GM23338 (cell line): ENCODE results near the gene MLF2. TPM values are rescaled to one million over a fixed set of nuclear protein-coding genes. Genes with fewer than 3 reads are reported as not detected.
A peak's percentile ranks its signal among the peaks of the same experiment; 100 is the strongest.

ENCODE experiments used
- ATAC-seq: fragments of 200-7000 bp; cut with Tn5 transposase; 3 replicates; pipeline ENCODE4 v1.9.1; 2020
- DNase-seq: peaks from one replicate; pipeline ENCODE4 v3.0.0-alpha.2; 2015; ENCODE audit warnings: low spot score
- H2AFZ ChIP-seq: fragments of 200-600 bp; sonication (generic); 2 replicates; pipeline ENCODE4 v1.8.0; 2016; ENCODE audit warnings: antibody characterized with exemption, mild to moderate bottlenecking, moderate library complexity
- H3F3A ChIP-seq: fragments of 200-600 bp; sonication (generic); replicated peaks from 2 replicates; pipeline ENCODE4 v1.8.0; 2017; ENCODE audit warnings: antibody characterized with exemption, mixed run types, low read depth
- H3K27ac ChIP-seq: fragments of 200-600 bp; sonication (generic); 2 replicates; pipeline ENCODE4 v1.6.1; 2016; ENCODE audit warnings: low read depth
- H3K27me3 ChIP-seq: fragments of 200-600 bp; sonication (generic); 2 replicates; pipeline ENCODE4 v1.8.0; 2016; ENCODE audit warnings: mild to moderate bottlenecking, mixed run types, moderate library complexity; ENCODE audit not compliant: insufficient read depth
- H3K36me3 ChIP-seq: fragments of 200-600 bp; sonication (generic); 2 replicates; pipeline ENCODE4 v1.8.0; 2016; ENCODE audit warnings: mild to moderate bottlenecking; ENCODE audit not compliant: insufficient read depth
- H3K4me1 ChIP-seq: fragments of 200-600 bp; sonication (generic); 2 replicates; pipeline ENCODE4 v1.8.0; 2016; ENCODE audit warnings: mild to moderate bottlenecking, moderate library complexity; ENCODE audit not compliant: insufficient read depth
- H3K4me2 ChIP-seq: fragments of 200-600 bp; sonication (generic); 2 replicates; pipeline ENCODE4 v1.7.1; 2017; ENCODE audit warnings: mixed run types
- H3K4me3 ChIP-seq: fragments of 200-600 bp; sonication (generic); 2 replicates; pipeline ENCODE4 v1.6.1; 2016; ENCODE audit warnings: mixed run types
- H3K79me2 ChIP-seq: fragments of 200-600 bp; sonication (generic); replicated peaks from 2 replicates; pipeline ENCODE4 v1.8.0; 2017; ENCODE audit warnings: mild to moderate bottlenecking; ENCODE audit not compliant: insufficient read depth
- H3K9me2 ChIP-seq: fragments of 200-600 bp; sonication (generic); 2 replicates; pipeline ENCODE4 v1.8.0; 2017; ENCODE audit not compliant: insufficient read depth
- H4K20me1 ChIP-seq: fragments of 200-600 bp; sonication (generic); replicated peaks from 2 replicates; pipeline ENCODE4 v1.8.0; 2017; ENCODE audit warnings: mild to moderate bottlenecking; ENCODE audit not compliant: insufficient read depth
- H3K27ac Mint-ChIP-seq: 2 replicates; pipeline ENCODE4 v1.8.0; 2020; ENCODE audit warnings: inconsistent platforms, mild to moderate bottlenecking, moderate library complexity, mixed read lengths
- H3K27me3 Mint-ChIP-seq: 3 replicates; pipeline ENCODE4 v1.8.0; 2022; ENCODE audit warnings: low read depth, mild to moderate bottlenecking, moderate library complexity, mixed read lengths, inconsistent platforms; ENCODE audit not compliant: insufficient read depth, poor library complexity
- H3K36me3 Mint-ChIP-seq: 3 replicates; pipeline ENCODE4 v1.8.0; 2021; ENCODE audit warnings: low read depth, mild to moderate bottlenecking, inconsistent platforms, moderate library complexity, mixed read lengths
- H3K4me1 Mint-ChIP-seq: 3 replicates; pipeline ENCODE4 v1.8.0; 2020; ENCODE audit warnings: mild to moderate bottlenecking, inconsistent platforms, mixed read lengths
- H3K4me3 Mint-ChIP-seq: 3 replicates; pipeline ENCODE4 v1.8.0; 2021; ENCODE audit warnings: moderate library complexity, mild to moderate bottlenecking, inconsistent platforms, mixed read lengths
- H3K9me3 Mint-ChIP-seq: 3 replicates; pipeline ENCODE4 v1.8.0; 2020; ENCODE audit warnings: moderate library complexity, mild to moderate bottlenecking, inconsistent platforms, mixed read lengths
- CREB1 ChIP-seq: fragments of 250-450 bp; sonication (Bioruptor Pico); IDR thresholded peaks from 2 replicates; pipeline ENCODE4 v1.5.0; 2020; ENCODE audit warnings: low read depth, mild to moderate bottlenecking, moderate library complexity
- EZH2 ChIP-seq: fragments of 200-600 bp; sonication (generic); IDR thresholded peaks from one replicate; pipeline ENCODE4 v1.8.0; 2017; ENCODE audit warnings: antibody characterized with exemption, mild to moderate bottlenecking, low read depth; ENCODE audit not compliant: unreplicated experiment
- NANOG ChIP-seq: IDR thresholded peaks from 2 replicates; pipeline ENCODE4 v1.6.1; 2016; ENCODE audit warnings: antibody characterized with exemption, borderline replicate concordance
- POLR2AphosphoS5 ChIP-seq: IDR thresholded peaks from 2 replicates; pipeline ENCODE4 v1.6.1; 2016; ENCODE audit warnings: antibody characterized with exemption, low read depth
- ZNF114 ChIP-seq: fragments of 250-450 bp; sonication (Bioruptor Pico); IDR thresholded peaks from 2 replicates; pipeline ENCODE4 v1.5.0; 2020; ENCODE audit warnings: mild to moderate bottlenecking, moderate library complexity
- ZNF331 ChIP-seq: fragments of 250-450 bp; sonication (Bioruptor Pico); IDR thresholded peaks from 2 replicates; pipeline ENCODE4 v1.5.0; 2020; ENCODE audit warnings: low read depth, mild to moderate bottlenecking, moderate library complexity
- polyA plus RNA-seq: library from polyadenylated mRNA; unstranded; fragments of >200 nt; fragmentation: Nextera tagmentation; extraction: Ambion mirVana; gene quantifications from 2 replicates; pipeline ENCODE4 v1.2.1, GENCODE V29; 2016
- total RNA-seq: library from RNA; depleted of rRNA; stranded (reverse); fragments of >200 nt; shearing (Covaris generic); gene quantifications from 2 replicates; pipeline ENCODE4 v1.2.3, GENCODE V29; 2014
- TF ChIP-seq, protein P1 (sequence below): IDR thresholded peaks from one replicate; pipeline ENCODE4 v1.6.1; 2018; ENCODE audit warnings: antibody characterized with exemption; ENCODE audit not compliant: unreplicated experiment
- TF ChIP-seq, protein P2 (sequence below): IDR thresholded peaks from 2 replicates; pipeline ENCODE4 v1.6.1; 2016; ENCODE audit warnings: antibody characterized with exemption

Gene MLF2
- total and polyA plus RNA-seq, 2 experiments from 2014 or later, result 280 to 289 TPM

DNA sequence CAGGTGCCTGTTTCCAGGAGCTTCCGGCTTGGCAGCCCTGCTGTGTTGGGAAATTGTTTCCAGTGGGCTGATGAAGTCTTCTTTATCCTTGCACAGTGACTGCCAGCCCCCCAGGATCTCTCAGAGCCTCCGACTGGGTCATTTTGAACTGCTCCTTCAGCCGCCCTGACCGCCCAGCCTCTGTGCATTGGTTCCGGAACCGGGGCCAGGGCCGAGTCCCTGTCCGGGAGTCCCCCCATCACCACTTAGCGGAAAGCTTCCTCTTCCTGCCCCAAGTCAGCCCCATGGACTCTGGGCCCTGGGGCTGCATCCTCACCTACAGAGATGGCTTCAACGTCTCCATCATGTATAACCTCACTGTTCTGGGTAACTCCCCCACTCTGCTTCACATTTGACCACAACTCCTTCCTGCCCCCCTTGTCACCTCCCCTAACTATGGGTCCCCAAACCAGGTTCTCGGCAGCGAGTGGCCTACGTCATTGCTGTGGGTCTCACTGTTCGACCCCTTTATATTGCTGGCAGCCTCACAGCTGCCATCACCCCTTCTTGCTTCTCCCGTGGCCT lies 21.6 kb upstream of the MLF2 start (continued):
- no peak for TF ChIP-seq ZNF331 (CRISPR knock-in tag)
- TF ChIP-seq, protein P1, sequence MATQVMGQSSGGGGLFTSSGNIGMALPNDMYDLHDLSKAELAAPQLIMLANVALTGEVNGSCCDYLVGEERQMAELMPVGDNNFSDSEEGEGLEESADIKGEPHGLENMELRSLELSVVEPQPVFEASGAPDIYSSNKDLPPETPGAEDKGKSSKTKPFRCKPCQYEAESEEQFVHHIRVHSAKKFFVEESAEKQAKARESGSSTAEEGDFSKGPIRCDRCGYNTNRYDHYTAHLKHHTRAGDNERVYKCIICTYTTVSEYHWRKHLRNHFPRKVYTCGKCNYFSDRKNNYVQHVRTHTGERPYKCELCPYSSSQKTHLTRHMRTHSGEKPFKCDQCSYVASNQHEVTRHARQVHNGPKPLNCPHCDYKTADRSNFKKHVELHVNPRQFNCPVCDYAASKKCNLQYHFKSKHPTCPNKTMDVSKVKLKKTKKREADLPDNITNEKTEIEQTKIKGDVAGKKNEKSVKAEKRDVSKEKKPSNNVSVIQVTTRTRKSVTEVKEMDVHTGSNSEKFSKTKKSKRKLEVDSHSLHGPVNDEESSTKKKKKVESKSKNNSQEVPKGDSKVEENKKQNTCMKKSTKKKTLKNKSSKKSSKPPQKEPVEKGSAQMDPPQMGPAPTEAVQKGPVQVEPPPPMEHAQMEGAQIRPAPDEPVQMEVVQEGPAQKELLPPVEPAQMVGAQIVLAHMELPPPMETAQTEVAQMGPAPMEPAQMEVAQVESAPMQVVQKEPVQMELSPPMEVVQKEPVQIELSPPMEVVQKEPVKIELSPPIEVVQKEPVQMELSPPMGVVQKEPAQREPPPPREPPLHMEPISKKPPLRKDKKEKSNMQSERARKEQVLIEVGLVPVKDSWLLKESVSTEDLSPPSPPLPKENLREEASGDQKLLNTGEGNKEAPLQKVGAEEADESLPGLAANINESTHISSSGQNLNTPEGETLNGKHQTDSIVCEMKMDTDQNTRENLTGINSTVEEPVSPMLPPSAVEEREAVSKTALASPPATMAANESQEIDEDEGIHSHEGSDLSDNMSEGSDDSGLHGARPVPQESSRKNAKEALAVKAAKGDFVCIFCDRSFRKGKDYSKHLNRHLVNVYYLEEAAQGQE, result no peak
- TF ChIP-seq POLR2AphosphoS5, result no peak

DNA sequence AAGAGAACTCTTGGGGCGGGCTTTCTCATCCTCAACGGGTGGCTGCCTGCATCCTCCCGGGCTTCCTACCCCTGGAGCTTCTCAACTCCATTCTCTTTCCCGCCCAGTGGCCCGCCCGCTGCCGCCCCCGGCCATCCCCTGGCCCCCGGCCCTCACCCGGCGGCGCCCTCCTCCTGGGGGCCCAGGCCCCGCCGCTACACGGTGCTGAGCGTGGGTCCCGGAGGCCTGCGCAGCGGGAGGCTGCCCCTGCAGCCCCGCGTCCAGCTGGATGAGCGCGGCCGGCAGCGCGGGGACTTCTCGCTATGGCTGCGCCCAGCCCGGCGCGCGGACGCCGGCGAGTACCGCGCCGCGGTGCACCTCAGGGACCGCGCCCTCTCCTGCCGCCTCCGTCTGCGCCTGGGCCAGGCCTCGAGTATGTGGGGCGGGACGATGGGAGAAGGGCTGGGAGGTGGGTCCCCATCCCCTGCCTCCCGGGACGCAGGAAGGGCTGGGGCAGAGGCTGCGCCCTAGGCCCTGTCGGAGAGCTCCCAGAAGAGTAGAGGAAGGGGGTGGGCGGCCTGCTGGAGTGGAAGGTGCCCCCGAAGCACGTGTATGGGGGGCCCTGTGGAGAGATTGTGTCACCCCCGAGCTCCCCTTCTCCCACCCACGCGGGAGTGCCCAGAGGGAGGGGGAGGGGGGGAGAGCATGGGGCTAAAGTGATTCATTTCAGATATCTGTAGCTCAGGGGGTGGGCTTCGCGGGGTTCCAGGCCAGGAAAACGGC lies 20.8 kb upstream of the MLF2 start:
- H3K4me3 Mint-ChIP-seq, result peak overlapping the region; percentile 66
- Histone ChIP-seq H3K27me3 (peaks cover 73% of the 10 kb centered on the region), H3K27ac (no peak overlapping the region), H3K4me2 (peak overlapping the region; percentile 87), H4K20me1 (peaks cover 12% of the 10 kb centered on the region), H3K79me2 (peaks cover 1% of the 10 kb centered on the region), H3K9me2 (no peaks in the 10 kb centered on the region), H3K4me3 (peak overlapping the region; percentile 64), H3F3A (peaks cover 30% of the 10 kb centered on the region; the same call in 1 of the 2 replicates), H3K4me1 (peaks cover 39% of the 10 kb centered on the region), H3K36me3 (no peaks in the 10 kb centered on the region), H2AFZ (peak overlapping the region; percentile 76)
- peaks cover 69% of the 10 kb centered on the region for H3K4me1 Mint-ChIP-seq
- ATAC-seq, result peak; percentile 43
- DNase-seq, result peak; percentile 66
- H3K27me3 Mint-ChIP-seq, result peaks cover 54% of the 10 kb centered on the region
- peaks cover 25% of the 10 kb centered on the region for H3K36me3 Mint-ChIP-seq
- H3K9me3 Mint-ChIP-seq, result no peaks in the 10 kb centered on the region; the same call in 2 of the 3 replicates
- TF ChIP-seq EZH2 (no peak), NANOG (no peak), ZNF114 (no peak), CREB1 (CRISPR knock-in tag) (no peak), POLR2AphosphoS5 (no peak)
- TF ChIP-seq, protein P2, sequence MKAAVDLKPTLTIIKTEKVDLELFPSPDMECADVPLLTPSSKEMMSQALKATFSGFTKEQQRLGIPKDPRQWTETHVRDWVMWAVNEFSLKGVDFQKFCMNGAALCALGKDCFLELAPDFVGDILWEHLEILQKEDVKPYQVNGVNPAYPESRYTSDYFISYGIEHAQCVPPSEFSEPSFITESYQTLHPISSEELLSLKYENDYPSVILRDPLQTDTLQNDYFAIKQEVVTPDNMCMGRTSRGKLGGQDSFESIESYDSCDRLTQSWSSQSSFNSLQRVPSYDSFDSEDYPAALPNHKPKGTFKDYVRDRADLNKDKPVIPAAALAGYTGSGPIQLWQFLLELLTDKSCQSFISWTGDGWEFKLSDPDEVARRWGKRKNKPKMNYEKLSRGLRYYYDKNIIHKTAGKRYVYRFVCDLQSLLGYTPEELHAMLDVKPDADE, result no peak
- TF ChIP-seq, protein P1, result no peak
- H3K27ac Mint-ChIP-seq, result no peak overlapping the region
